NCI-H2081 (cell line): Measurements from ENCODE around the gene AASDH.
A peak's percentile ranks its signal among the peaks of the same experiment; 100 is the strongest.

Source experiments
- DNase-seq, 2 experiments: peaks; one replicate each; lab custom pipeline; 2025; lab: John Stamatoyannopoulos, UW

The AASDH gene, protein sequence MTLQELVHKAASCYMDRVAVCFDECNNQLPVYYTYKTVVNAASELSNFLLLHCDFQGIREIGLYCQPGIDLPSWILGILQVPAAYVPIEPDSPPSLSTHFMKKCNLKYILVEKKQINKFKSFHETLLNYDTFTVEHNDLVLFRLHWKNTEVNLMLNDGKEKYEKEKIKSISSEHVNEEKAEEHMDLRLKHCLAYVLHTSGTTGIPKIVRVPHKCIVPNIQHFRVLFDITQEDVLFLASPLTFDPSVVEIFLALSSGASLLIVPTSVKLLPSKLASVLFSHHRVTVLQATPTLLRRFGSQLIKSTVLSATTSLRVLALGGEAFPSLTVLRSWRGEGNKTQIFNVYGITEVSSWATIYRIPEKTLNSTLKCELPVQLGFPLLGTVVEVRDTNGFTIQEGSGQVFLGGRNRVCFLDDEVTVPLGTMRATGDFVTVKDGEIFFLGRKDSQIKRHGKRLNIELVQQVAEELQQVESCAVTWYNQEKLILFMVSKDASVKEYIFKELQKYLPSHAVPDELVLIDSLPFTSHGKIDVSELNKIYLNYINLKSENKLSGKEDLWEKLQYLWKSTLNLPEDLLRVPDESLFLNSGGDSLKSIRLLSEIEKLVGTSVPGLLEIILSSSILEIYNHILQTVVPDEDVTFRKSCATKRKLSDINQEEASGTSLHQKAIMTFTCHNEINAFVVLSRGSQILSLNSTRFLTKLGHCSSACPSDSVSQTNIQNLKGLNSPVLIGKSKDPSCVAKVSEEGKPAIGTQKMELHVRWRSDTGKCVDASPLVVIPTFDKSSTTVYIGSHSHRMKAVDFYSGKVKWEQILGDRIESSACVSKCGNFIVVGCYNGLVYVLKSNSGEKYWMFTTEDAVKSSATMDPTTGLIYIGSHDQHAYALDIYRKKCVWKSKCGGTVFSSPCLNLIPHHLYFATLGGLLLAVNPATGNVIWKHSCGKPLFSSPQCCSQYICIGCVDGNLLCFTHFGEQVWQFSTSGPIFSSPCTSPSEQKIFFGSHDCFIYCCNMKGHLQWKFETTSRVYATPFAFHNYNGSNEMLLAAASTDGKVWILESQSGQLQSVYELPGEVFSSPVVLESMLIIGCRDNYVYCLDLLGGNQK

DNA sequence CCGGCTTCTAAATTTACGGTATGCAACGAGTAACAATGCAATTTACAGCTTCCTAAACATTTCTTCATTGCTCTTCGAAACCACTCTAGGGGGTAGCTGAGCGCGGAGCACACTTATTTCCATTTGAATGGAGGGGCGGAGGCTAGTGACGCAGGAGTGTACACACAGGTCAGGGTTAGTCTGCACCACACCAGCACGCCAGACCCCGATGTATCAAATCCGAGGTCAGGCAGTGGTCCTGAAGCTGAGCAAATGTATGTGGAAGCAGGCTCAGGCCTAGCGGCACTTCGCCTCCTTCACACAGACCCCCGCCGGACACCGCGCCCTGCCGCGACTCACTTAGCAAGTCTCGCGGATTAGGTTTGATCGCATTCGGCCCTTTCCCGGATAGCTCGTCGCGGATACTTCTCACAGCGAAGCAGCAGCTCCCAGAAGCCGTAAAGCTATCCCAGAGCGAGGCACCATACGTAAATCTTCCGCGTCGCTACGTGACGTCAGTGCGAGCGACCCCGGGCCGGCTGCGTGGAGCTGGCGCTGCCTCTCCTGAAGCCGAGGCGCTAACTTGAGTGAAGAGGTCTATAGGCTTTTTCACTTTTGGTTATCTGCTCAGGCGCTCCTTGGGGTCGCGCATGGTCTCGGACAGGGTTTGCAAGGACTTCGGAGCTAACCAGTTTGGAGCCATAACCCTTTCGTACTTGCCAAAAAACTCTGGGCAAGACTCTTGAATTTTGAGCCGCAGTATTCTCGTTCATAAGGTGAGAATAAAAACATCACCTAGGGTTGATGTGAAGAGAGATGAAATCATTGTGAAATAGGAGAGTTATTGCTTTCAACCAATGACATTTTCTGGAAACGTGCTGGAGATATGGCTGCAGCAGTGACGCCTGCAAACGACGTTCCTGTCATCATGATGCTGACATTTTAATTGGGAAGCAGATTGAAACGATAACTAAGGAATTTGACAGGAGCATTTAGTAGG lies at the start of gene AASDH:
Gene AASDH, minus strand, starts transcription at position 469 of the 979 bp plus-strand sequence. CDS start 3,192 bp downstream, outside the sequence.
- DNase-seq, result peak; percentile 92 to 94

DNA sequence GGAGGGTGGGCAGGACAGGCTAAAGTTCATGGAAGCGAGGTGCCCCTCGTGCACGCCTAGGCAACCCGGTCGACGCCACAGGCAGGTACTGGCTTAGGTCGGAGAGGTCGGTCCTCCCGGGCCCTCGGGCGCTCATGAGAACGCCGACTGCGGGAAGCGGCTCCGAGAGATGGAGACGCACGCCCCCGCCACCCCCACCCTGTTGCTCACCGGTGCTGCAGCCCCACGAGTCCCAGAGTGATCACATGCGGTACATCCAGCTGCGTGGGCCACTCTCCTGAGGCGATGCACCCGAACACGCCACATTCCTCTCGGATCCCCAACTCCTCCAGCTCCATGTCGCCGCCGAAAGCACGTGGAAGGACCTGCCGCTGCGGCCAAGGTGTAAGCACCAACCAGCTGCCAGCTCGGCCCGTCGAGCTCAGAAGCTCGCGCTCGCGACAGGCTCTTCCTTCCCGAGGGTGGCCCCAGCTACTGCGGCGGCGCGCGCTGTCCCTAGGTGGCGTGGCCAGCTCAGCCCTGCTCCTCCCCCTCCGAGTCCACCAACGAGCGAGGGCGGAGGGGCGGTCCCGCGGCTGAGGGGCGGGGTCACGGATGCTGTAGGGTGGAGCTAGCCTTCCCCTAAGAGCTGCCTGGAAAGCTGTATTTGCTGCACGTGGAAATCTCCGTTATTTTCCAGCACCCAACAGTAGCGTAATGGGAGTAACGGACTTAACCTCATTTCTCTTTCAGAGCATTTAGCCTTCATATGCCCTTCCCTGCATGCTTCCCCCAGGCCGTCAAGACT lies 48.0 kb upstream of the AASDH start, which contains the start of gene PPAT:
Gene PPAT, minus strand, starts transcription at position 476 of the 787 bp plus-strand sequence. Its CDS starts 138 bp downstream, at position 338.
- DNase-seq, result peak; percentile 97

DNA sequence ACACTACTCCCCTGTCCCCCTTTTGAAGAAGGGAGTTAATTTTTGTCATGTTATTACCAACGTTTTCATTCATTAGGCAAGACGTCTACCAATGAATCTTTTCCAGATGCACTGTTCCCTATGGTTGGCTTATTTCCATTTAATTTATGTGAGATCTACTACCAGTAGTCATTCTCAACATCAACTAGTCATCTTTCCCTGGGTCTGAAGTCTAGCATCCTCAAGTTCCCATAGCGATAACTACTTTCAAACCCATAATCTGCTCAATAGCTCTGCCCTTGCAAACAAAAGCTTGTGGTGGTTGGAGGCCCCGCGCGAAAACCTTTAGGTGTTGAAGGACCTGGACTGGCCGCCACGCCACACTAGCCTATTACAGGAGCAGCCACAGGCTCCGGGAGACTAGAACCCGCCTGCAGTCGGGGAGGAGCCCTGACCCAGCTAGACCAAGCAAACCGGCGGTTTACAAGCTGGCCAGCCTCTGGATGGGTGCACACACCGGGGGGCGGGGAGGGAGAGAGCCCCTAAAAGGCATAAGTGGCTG lies 47.4 kb upstream of the AASDH start:
- peak; percentile 43 to 73 for DNase-seq

DNA sequence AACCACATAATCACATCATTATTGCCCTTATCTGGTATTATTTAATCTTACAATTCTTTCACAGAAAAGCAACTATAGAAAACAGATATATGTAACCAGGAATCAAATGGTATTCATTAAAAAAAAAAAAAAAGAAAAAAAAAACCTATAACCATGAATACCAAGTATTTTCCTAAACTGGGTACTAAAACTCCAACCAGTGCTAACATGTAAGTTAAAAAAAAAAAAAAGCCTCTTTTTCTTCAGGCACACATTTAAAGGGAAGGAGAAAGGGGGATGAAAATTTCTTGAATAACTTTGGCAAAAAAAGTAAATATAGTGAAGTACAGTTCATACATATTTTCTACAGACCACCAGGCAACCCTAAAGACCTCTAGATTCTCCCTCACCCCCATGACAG lies 46.0 kb upstream of the AASDH start:
- DNase-seq, result no peak

DNA sequence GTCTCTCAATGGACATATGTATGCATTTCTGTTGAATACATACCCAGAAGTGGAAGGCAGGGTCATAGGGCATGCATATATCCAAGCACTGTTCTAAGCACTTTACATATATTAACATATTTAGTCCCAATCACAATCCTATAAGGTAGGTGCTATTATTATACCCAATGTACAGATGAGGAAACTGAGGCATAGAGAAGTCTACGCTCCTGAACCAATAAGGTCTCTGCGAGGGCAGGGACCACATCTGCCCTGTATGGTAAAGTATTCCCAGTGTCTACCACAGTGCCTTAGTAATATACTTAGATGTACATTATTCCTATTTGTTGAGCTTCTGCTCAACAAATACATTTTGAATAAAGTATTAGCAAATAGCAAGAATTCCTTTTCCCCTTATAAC lies 42.9 kb upstream of the AASDH start:
- no peak for DNase-seq

DNA sequence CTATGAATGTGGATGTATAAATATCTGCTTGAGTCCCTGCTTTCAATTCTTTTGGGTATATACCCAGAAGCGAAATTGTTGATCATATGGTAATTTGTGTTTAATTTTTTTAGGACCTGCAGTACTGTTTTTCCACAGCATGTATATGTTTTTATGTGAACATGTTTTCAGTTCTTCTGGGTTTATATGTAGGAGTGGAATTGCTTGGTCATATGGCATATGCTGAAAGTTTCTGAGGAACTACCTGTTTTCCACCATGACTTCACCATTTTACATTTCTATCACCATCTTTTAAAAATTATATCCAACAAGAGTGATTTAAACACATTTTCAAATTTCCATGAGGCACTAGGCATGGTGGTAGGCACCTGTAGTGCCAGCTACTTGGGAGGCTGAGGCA lies 39.9 kb upstream of the AASDH start:
- DNase-seq, result no peak

DNA sequence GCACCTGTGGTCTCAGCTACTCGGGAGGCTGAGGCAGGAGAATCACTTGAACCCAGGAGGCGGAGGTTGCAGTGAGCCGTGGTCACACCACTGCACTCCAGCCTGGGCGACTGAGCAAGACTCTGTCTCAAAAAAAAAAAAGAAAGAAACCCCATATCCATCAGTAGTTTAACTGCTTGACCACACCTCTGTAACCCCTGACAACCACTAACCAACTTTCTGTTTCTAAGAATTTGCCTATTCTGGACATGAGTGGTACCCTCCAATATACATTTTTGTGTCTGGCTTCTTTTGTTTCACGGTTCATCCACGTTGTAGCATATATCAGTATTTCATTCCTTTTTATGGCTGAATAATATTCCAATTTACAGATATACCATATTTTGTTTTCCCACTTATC lies 39.0 kb upstream of the AASDH start:
- DNase-seq, result no peak

DNA sequence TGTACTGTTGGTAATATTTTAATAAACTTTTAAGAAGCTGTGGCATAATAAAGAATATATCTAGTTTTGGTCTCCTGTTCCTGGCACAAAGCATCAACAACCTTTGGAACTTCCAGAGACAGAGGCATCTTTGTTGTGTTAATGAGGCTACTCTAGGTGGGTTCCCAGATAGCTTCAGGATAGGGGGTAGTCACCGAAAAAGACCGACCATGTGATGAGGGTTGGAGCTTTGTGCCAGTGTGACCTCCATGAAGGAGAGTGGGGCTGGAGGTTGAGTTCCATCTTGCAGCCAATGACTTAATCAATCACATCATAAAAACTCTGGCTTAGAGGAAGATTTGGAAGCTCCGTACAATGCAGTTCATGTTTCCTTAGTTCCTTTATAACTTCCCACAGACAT lies 38.2 kb upstream of the AASDH start:
- DNase-seq, result no peak

DNA sequence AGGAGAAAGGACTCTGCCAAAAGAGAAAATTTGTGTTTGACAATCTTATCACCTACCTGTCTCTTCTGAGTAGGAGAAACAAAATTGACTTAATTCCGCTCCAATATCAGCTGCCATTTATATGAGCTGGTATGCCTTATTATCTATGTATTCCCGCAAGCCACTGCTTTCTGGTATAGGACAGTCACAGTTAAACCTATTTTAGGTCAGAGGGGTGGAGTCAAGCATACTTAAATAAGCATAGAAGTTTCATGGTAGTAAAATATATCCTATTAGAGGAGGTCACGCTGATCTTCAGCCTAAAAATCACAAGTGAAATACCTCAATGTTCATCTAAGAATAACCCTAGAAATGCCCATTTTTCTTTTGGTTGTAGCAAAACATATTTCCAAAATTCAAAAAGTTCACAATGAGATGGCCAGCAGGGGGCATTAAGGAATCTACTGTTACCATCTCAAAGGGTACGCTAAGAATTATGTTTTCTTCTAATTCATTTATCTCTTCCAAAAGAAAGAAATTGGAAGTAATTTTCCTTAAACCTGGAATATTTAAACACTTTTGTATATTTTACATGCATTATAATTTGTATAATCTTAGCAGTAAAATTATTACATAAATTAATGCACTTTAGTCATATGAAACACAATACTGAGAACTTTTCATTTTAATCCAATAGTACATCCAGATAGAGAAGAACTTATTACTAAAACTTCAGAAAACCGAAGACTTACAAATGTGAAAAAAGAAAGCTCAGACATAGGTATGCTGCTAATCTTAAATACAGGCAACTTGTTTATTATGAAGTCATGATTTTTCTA lies 37.6 kb upstream of the AASDH start:
- DNase-seq, result no peak

DNA sequence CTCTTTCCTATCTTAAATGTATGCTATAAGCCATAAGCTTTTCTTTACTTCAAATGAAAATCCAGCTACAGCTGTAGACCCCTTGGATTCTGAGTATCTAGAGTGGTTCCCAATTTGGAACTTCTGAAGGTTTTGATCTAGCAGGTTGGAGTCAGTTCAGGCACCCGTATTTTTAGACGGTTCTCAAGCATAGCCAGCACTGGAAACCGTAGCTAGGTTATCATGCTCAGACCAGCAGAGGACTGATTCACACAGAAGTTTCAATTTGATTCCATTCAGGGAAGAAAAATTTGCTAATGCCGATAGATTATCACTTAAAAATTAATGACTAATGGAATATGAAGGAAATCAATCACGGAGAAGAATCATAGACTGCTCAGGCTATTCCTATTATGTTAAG lies 36.9 kb upstream of the AASDH start:
- DNase-seq, result no peak

DNA sequence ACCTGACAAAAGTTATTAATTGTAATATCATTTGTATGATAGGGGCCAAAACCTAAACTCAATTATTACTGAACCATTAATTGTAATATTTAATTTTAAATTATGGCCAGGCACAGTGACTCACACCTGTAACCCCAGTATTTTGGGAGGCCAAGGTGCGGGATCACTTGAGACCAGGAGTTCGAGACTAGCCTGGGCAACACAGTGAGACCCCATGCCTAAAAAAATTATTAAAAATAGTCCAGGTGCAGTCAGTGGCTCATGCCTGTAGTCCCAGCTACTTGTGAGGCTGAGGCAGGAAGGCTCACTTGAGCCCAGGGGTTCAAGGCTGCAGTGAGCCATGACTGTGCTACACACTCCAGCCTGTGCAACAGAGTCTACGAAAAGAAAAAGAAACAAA lies 30.1 kb upstream of the AASDH start:
- DNase-seq, result no peak

DNA sequence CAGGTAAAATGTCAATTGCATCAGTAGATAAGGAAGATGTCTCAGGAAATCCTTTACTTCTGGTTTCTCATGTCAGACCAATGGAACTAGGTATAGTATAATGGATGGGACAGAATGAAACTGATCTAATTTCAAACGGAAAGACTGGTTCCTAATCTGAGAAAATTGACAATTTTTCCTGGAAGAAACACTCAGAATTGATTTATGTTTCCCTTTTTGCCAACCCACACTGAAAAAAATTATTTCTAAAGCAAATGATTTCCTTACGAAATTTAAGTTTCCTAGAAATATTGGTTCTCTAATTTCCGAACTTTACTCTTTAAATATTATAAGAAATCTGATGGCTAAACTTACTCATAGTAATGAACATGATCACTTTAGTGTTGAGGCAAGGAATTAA lies 29.1 kb upstream of the AASDH start:
- no peak for DNase-seq

DNA sequence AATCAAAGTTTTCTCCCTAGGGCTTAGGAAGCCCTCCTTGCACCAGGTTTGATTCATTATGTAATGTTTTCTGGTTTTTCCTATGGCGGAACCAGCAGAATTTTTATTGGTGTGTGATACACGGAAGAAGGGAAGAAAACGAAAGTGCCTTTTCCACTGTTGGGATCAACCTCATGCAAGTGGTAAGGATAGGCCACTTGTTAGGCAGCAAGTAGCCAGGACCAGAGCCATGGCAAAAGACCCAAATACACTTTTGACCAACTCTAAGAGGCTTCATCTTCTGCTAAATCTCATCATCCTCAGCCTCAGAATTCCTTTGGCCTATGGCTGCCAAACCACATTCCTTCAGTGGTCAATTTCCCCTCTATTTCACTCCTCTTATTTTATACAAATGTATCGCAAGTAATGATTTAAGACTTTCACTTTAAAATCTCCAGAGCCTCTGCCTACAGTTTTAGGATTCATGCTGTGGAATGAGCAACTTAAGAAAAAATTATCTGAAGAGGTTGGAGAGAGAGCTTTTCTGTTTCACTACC lies 26.9 kb upstream of the AASDH start:
- DNase-seq, result no peak

DNA sequence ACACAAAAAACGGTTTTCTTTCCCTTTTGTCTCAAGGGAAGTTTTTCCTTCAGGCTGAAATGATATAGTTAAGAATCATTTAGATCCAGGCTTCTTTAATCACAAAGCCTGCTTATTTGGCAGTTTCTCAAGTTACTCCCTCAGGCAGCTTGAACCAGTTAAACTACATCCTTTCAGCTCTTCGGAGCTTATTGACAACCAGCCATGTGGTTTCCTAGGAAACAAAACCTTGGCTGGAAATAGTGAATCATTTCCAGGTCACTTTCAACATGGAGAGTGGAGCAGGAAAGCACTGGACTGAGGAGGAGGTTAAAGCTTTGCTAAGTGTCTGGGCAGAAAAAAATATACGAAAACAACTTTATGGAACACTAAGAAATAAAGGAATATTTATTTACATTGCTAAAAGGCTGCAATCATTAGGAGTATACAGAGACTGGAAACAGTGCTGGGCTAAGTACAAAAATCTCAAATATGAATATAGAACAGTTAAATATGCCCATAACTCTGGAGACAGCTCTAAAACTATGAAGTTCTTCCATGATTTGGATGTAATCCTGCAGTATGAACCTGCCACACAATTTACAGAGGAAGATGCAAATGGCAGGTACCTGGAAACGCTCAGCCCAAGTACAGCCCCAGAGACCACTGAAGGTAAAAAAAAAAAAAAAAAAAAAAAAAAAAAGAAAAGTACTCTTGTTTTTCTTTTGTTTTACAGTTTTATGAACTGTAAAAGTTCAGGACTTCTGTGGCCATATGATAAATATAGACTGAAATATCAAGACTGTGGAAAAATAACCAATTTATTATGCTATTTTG lies 23.2 kb upstream of the AASDH start:
- peak; percentile 77 to 90 for DNase-seq

DNA sequence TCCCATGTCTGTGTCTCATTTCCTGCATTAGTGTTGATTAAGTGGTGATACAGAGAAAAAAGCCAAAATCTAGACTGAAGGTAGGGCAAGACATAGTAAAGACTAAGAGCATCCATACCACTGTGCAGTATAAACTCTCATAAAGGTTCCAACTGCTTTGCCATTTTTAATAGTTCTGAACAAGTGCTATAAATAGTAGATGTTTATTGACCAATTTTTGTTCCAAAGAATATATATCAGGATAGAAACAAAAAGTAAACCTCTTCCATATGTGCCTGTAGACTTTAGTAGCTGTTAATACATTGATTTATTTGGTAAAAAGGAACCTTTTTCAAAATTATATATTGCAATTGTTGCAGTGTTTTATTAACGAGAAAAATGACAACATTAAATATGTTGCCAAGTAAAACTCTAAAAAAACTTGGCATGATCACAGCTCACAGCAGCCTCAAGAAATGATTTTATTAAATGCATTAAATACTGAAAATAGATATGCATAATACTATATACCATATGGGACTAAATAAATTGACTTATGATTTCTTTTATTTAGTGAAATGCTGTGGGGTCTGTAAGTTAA lies 22.3 kb upstream of the AASDH start:
- no peak for DNase-seq

DNA sequence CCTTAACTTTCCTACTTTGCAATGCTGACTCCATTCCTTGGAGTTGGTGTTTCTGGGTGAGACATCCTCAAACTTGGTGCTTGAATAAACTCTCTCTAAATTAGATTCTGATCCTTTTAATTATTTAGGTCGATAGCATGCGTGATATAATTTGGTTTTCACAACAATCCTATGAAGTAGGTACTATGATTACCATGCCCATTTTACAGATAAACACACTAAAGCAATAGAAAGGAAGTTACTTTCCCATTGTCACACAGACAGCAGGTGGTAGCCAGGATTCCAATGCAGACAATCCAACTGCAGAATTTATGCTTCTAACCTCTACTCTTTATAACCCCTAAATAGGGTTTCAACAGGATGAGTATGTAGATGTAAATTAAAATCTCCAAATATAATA lies 21.7 kb upstream of the AASDH start:
- no peak for DNase-seq

DNA sequence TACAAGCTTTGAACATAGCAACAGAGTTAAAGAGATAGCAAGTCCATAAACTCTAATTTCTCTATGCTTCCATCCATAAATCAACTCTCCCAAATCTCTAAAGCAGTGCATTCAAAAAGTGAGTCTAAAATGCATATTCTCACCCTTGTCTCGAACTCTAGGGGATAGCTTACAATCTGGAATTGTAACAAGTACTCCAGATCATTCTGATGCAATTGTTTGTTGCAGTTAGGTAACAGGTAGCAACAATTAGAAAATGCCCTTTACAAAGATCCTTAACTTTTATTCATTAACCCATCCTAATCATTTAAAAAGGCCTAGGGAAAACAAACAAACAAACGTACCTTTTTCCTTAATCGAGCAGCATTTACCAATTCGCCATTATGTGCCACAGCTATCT lies 18.9 kb upstream of the AASDH start:
- DNase-seq, result no peak

DNA sequence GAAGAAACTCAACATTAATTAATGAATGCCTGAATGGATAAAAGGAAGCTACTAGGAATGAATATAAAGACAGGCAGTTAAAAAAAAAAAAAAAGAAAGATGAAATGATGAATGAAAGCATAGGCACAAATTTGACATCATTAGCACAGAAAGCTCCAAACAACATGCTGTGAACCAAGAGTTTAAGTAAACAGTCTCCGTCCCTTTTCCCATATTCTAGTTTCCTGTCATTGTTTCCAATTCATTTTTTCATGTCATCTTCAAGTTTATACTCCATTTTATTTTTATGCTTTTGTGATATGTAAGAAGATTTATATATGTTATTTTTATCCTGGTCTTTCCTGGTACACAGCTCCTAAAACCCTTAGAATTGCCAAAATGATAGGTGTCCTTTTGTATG lies 17.7 kb upstream of the AASDH start:
- DNase-seq, result no peak
